GM19043 (cell line): ENCODE data around the gene MROH8.
"Not testable (repeated sequence)": the region's sequence is repeated elsewhere in the genome, so short reads cannot be mapped to it uniquely, and the experiment has no call there.

ENCODE experiments used
- ATAC-seq: cut with Tn5 transposase; IDR thresholded peaks from one replicate; pipeline ENCODE4 v1.9.1; 2021; ENCODE audit warnings: low read depth; ENCODE audit not compliant: unreplicated experiment

MROH8 gene

DNA sequence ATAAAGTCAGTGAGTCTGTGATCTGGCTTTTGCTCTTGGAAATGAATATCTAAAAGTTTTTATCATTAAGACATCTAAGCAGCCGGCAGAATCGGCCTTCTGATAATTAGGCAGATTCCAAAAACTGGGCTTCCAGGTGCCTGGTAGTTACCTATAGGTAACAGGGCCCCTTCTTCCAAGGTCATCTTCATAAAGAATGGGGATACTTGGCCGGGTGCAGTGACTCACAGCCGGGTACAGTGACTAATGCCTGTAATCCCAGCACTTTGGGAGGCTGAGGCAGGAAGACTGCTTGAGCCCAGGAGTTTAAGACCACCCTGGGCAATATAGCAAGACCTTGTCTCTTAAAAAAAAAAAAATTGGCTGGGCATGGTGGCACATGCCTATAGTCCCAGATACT is 70.7 kb downstream of the MROH8 start:
- no peak for ATAC-seq

DNA sequence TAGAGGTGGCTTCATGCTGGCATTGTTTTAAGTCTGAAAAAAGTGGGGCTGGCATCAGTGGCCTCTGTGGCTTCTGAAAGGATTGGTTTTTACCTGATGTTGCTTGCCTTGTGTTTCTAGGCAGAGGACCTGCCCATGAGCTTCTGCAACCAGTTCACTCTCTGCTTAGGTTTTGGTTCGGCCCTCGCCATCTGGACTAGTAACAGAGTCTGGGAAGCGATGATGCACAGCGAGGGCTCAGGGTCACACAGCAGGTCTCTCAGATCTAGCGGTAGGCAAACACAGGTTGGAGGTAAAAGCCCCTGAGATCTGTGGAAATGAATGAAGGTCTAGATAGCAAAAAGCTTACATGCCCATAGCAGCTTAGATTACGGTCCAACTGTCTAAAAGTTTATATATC is 76.8 kb downstream of the MROH8 start:
- ATAC-seq = no peak

DNA sequence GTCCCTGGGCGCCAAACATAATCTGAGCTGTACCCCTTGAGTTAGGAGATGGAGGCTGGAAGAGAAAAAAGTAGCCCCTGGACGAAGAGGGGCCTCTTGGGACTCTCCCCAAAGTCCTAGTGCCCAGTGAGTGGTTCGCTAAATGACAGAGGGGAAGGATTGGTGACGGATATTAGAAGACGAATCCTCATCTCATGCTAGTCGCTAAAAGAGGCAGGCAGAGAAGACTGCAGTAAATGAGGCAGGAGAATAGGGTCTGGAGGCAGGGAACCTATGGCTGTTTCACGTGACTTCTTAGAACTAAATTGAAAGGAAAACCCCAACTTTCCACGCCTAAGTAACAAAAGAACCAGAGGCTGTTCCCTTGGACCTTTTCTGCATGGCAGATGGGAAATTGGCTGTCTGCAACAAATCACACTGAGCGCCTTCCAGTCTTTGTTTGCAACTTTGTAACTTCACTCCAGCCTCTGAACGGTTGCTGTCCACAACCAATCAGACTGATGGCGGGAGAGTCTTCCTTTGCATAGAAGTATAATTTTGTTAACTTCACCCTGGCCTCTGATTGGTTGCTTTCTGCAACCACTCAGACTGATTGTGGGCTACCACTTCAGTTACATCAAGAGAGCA is 82.8 kb downstream of the MROH8 start:
- no peak for ATAC-seq

DNA sequence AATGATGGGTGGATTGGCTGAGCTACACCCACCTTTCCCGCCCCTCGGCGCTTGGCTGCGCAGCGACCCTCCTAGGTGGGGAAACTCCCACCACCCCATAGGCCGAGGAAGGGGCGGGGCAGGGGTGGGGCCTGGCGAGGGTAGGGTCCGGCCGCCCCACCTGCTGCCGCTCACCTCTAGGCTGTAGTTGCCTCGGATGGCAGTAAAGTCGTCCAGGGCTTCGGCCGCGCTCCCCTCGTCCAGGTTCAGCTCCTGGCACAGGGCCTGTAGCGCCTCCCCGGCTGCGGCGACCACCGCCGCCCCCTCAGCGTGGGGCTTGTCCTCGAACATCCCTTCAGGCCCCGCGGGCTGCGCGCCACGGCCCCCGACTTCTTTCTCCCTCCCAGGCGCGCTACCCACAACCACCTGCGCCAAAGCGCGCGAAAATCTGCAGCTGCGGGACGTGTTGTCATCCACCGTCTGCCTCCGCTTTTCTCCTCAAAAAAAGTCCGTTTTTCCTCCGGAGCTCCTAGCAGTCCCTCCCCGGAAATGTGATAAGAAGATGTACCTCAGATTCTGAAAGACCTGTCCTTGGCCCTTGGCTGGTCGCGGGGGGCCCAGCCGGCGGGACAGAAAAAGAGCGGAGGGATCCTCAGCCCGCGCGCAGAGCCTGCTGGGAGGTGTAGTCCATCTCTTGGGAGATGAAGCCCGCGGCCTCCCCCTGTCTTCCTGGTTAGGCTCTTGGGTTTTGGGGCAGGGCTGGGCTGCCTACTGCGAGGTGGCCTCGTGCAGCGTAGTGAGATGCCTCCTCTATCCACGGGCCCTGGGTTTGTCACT is 83.5 kb downstream of the MROH8 start, which contains the start of gene RBL1:
Gene RBL1, minus strand, starts transcription at position 399 of the 816 bp plus-strand sequence. Its CDS starts 69 bp downstream, at position 330.
- ATAC-seq = peak; percentile 52

DNA sequence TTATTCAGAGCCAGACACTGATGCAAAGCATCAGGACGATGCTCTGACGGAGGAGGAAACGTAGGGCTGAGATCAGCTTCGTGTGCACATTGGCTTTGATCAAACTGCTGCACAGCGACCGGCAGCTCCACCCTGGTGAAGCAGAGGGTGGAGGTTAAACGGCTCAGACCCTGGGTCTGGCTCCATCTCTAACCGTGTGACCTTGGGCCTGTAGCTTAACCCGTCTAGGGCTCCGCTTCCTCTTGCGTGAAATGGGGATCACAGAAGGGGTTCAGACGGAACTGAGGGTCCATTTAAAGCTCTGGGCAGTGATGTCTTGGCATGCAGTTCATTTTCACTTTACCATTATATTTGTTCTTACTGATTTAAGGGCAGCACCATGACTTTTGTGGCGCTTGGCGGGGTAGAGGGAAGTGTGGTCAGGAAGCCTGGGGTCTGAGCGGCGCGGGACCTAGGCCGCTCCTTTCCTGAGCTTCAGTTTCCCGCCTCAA is 84.2 kb downstream of the MROH8 start:
- ATAC-seq = peak; percentile 28

DNA sequence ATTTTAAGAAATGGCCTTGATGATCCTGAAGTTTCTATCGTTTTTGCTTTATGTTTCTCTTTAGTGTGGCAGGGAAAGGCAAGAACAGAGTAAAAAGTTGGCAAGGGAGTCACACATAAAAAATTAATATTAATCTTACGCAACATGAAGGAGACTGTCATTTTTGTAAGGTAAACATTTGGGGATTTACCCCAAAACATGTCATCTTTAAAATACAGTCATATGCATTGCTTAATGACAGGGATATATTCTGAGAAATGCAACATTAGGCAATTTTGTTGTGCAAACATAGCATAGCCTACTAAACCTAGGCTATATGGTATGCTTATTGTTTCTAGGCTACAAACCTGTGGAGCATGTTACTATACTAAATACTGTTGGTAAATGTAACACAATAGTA is 88.9 kb downstream of the MROH8 start:
- no peak for ATAC-seq

DNA sequence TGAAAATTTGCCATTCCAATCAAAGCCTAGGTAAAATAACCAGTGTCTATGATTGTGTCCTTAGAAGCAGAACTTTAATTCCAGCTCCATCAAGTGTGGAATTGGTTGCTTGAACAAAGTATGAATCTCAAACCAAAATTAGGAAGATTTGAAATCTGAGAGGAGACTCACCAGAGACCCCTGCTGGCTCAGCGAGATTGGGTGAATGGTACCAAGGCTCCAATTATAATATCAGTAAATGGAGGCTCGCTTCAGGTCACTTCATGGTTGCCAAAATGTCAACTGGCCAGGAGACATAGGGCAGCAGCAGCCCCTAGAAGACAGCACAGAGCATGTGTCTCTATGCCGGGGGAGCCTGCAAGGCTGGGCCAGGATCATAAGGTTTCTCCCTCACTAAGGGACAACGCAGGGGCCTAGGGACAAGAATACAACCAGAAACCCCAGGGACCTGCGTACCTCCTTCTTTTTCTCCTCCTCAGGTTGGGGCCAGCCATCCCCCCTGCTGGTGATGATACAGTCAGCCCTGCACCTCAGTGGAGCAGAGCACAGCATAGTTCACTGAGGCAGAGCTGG is 97.5 kb downstream of the MROH8 start:
- ATAC-seq = no peak

DNA sequence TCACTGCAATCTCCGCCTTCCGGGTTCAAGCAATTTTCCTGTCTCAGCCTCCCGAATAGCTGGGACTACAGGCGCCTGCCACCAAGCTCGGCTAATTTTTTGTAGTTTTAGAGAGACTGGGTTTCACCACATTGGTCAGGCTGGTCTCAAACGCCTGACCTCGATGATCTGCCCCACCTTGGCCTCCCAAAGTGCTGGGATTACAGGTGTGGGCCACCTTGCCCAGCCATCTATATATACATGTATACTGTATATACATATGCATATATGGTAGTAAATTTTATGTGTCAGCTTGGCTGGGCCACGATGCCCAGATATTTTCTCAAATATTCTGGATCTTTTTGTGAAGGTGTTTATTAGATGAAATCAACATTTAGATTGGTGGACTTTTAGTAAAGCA is 102.3 kb downstream of the MROH8 start:
- ATAC-seq = no peak

DNA sequence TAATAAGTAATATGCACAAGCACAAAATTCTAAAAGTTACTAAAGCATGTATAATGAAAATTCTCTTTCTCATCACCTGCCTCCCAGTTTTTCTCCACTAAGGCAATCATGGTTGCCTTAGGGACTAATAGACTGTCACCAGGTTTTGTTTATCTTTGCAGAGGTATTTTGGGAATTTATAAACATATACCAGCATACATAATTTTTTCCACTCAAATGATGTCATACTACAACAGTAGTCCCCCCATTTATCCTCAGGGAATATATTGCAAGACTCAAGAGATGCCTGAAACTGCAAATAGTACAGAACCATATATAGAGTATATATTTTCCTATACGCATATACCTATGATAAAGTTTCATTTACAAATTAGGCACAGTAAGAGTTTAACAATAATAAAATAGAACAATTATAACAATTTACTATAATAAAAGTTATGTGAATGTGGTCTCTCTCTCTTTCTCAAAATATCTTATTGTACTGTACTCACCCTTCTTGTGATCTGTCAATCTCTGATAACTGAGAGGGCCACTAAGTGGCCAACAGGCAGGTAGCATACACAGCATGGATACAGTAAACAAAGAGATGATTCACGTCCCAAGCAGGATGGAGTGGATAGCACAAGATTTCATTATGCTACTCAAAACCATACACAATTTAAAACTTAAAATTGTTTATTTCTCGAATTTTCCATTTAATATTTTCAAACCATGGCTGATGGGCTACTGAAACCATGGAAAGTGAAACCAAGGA is 103.2 kb downstream of the MROH8 start:
- ATAC-seq = no peak

DNA sequence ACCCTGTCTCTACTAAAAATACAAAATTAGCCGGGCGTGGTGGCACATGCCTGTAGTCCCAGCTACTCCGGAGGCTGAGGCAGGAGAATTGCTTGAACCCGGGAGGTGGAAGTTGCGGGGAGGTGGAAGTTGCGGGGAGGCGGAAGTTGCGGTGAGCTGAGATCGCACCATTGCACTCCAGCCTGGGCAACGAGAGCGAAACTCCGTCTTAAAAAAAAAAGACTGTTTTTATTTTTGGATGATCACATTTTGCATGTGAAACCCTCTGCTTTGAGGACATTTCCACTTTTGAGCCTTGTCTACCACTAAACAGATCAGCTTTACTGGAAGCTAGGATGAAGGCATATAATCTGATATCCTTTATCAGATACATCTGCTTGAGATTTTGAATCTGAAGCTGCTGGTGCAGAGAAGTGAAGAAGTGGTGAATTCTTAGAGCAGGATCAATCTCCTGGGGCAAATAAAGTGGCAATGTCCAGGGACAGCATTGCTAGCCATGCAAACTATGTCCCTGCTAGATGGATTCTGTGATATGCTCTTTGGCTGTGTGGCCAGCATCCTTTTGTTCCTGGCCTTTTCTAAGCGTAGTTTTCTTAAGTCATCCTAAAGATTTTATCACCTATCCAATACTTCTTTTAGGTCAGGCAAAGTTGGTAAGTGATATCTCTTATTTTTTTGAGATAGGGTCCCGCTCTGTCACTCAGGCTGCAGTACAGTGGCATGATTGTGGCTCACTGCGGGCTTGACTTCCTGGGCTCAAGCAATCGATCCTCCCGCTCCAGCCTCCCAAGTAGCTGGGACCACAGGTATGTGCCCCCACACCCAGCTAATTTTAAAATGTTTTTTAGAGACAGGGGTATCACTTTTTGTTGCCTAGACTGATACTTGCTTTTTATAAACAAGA is 106.8 kb downstream of the MROH8 start:
- ATAC-seq = no peak

DNA sequence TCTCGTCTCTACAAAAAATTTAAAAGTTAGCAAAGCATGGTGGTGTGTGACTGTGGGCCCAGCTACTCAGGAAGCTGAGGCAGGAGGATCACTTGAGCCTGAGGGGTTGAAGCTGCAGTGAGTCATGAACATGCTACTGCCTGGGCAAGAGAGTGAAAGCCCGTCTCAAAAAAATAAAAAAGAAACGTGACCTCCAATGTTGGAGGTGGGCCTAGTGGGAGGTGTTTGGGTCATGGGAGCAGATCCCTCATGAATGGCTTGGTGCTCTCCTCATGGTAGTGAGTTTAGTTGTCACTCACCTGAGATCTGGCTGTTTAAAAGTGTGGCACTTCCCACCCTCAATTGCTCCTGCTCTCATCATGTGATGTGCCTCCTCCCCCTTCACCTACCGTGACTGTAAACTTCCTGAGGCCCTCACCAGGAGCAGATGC is 107.9 kb downstream of the MROH8 start:
- no peak for ATAC-seq

DNA sequence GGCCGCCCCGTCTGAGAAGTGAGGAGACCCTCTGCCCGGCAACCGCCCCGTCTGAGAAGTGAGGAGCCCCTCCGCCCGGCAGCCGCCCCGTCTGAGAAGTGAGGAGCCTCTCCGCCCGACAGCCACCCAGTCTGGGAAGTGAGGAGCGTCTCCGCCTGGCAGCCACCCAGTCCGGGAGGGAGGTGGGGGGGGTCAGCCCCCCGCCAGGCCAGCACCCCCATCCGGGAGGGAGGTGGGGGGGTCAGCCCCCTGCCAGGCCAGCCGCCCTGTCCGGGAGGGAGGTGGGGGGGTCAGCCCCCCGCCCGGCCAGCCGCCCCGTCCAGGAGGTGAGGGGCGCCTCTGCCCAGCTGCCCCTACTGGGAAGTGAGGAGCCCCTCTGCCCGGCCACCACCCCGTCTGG is 109.8 kb downstream of the MROH8 start:
- ATAC-seq = not testable (repeated sequence)

DNA sequence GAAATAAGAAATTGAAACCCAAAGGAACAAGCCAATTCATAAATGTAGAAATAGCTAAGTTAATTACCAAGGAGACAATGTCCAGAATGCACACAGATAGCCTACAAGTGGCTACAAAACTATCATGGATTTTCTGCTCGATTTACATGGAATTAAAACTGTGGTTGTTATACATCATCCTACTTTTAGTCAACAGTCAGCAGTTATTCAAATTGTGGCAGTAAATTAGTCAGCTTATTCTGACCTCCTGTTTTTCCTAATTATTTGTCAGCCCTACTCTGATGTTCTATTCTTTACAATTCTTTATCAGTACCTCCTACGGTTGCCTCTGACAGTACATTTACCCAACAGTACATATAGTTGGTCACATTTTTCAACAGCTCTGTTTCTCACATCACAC is 113.2 kb downstream of the MROH8 start:
- no peak for ATAC-seq

DNA sequence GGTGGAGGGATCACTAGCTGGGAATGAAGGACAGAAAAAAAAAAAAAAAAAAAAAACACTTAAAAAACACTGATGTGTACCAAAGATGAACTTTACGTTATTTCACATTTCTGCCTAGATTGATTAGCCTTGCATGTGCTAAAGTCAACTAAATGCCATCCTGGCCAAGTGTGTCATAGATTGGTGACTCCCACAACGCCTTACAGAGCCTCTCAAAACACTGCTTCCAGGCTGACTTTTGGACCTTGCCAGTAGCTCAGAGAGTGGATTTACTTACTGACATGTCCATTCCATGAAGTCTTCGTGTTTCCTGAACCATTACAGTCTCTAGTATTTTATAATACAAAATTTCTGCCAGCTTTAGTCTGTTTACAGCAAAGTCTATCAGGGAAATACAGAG is 124.1 kb downstream of the MROH8 start:
- no peak for ATAC-seq

DNA sequence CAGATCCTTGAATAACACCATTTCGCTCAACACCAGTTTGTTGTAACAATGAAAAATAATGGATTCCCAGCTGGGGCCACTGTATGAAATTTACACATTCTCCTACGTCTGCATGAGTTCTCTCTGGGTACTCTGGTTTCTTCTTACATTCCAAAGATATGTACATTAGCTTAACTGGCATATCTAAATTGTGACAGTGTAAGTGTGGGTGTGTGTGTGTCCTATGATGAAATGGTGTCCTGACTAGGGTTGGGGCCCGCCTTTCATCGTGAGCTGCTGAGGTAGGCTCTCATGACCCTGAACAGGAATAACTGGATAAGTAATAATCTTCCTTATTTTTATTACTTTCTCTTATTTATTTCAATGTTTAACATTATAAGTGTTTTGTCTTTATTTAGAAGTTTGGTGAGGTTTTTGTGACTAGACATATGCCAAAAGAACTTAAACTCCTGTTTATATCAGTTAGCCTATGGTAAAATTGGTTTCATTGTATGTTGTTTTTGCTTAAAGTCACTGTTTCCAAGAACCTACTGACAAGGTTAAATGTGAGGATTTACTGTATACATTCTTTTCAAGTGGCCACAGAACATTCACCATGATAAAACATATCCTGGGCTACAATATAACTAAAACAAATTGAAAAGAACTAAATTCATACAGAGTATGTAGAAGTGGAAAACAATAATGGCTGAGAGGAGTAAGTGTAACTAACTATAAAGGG is 126.0 kb downstream of the MROH8 start:
- no peak for ATAC-seq
